Cardiac septum (tissue), 1 donor: ENCODE measurements around the gene KRTAP2-4. TPM values are rescaled to one million over a fixed set of nuclear protein-coding genes. Genes with fewer than 3 reads are reported as not detected.
"Not testable (repeated sequence)": the region's sequence is repeated elsewhere in the genome, so short reads cannot be mapped to it uniquely, and the experiment has no call there.

Experiments used
- DNase-seq: peaks from one replicate; pipeline ENCODE4 v3.0.0-alpha.2; 2020; ENCODE audit warnings: low spot score
- intact Hi-C: fragments of 100-400 bp; cut with DNase I; formaldehyde crosslinking; loops from one replicate; pipeline ENCODE4 v1.14.0; 2022
- long read RNA-seq: library from polyadenylated mRNA; unstranded; transcript quantifications from one replicate; pipeline ENCODE4 v2.0.0, GENCODE V29; 2021
- total RNA-seq: library from RNA; stranded (reverse); fragmentation: NEBNext Ultra II Directional; extraction: Animal tissue kit (Norgen Biotek cat#: 25700); gene quantifications from one replicate; pipeline ENCODE4 v1.2.1, GENCODE V29; 2021
- donor health status: DM: no; HTN: no; CAD: no.

KRTAP2-4 gene, protein sequence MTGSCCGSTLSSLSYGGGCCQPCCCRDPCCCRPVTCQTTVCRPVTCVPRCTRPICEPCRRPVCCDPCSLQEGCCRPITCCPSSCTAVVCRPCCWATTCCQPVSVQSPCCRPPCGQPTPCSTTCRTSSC
- not detected for total RNA-seq
- long read RNA-seq, result 0 reads

GRCh38 chr17:41065829-41066624 is at the start of gene KRTAP2-4:
Gene KRTAP2-4, minus strand, starts transcription at chr17:41065879. Its CDS starts 34 bp downstream, at chr17:41065845.
- intact Hi-C loops, result no loop called here
- DNase-seq, result no peak

- intact Hi-C loops, result no loop called here
- no peak for DNase-seq
Measured at GRCh38 chr17:41111151-41111885, 45.6 kb upstream of the KRTAP2-4 start.

GRCh38 chr17:41108728-41109386 is 43.2 kb upstream of the KRTAP2-4 start:
- intact Hi-C loops, DNase-seq: not testable (repeated sequence)

DNA sequence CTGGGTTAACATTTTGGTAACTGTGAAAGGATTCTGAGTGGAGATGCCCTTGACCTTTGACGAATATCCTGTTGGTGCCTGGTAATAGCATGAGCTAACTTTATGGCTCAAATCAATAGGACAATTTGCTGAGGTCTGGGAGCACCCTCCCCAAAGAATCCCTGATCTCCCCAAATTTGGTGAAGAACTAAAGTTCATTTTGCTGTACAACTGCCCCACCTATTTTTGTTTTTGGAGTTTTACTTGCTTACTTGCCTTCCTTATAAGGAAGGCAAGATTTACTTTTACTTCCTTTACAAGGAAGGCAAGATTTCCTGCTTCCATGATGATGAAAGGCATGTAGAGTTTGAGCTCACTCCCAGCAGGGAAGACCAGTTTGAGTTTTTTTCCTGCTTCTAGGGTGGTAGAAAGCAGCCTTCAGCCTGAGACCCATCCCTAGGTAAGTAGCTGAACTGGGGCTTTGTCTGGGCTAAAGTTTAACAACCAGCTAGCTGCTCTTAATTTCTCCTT is 42.3 kb upstream of the KRTAP2-4 start:
- intact Hi-C loops, result no loop called here
- DNase-seq, result no peak

GRCh38 chr17:41105347-41105746 is 39.7 kb upstream of the KRTAP2-4 start, which contains the start of gene KRTAP4-9:
Gene KRTAP4-9, plus strand, starts transcription at chr17:41105389. Its CDS starts 0 bp downstream, at chr17:41105389.
- DNase-seq, intact Hi-C loops: not testable (repeated sequence)

DNA sequence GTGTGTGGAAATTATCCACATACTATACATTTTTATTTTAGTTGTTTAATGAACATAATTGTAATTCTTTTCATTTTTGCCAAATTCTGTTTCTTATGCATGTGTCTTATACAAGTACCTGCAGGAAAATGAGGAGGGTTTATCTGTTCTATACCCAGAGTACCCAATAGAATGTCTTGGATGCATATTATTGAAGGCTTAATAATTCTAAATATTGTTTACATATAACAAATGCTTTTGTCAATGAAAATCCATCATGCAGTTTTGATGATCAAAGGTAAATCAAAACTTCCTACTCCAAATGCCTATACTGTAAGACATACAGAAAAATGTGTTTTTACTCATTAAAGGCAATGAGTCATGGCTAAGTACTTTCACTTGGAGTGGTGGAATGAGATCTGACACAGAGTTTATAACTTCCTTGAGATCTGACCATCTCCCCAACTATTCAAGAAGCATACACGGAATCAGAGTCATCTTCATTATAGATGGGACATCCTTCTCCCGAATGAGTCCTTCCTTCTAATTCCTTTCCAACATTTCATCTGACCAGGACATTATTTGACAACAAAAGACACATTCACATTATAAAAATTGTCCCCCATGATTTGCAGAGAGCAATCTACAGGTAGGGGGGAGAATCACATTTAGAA is 38.8 kb upstream of the KRTAP2-4 start:
- intact Hi-C loops, DNase-seq: not testable (repeated sequence)

GRCh38 chr17:41103896-41104295 is 38.2 kb upstream of the KRTAP2-4 start:
- intact Hi-C loops, result no loop called here
- DNase-seq, result no peak

- no peak for DNase-seq
- intact Hi-C loops, result no loop called here
Measured at GRCh38 chr17:41101586-41102259, 36.0 kb upstream of the KRTAP2-4 start, which contains the start of gene KRTAP4-16. Gene KRTAP4-16, minus strand, starts transcription at chr17:41102209. Its CDS starts 0 bp downstream, at chr17:41102209.

DNA sequence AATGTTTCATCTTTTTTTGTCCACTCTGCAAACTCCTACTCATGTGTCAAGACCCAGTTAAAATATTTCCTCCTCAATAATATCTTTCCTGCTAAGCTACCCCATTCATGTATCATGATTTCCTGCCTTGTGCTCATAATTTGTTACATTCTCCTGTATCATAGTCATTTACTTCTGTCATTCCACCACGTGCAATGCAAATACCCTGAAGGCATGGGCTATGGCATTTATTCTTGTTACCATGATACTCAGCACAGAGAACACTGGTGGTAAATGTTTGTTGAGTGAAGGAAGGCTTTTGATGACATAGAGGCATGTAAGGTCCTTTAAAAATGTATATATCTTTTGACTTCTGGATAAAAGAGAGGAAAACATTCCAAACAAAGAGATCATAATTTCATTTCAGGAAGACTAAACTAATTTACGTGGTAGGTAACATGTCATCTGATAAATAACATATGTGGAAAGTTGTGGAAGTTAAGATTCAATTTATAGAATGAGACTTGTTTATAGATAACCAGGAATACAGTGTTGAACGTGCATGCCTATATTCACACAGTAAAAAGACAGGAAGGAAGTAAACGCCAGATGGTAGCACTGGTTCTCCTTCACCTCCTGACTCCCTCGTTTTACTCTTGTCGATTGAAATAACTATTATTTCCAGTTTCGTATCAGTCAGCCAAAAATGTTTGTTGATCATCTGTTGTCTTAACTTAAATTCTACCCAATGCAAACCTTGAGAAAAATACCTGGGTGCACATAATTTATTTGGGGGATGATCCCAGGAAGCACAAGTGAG is 34.2 kb upstream of the KRTAP2-4 start:
- intact Hi-C loops, DNase-seq: not testable (repeated sequence)

DNA sequence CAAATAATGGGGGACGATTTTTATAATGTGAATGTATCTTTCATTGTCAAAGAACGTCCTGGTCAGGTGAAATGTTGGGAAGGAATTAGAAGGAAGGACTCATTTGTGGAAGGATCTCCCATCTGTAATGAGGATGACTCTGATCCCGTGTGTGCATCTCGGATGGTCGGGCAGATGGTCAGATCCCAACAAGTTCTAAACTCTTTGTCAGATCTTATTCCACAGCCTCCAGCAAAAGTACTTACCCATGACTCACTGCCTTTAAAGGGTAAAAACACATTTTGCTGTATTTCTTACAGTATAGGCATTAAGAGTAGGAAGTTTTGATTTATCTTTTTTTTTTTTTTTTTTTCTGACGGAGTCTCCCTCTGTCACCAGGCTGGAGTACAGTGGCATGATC is 32.8 kb upstream of the KRTAP2-4 start:
- no peak for DNase-seq

GRCh38 chr17:41098042-41098441 is 32.4 kb upstream of the KRTAP2-4 start, which contains the start of gene KRTAP4-8:
Gene KRTAP4-8, minus strand, starts transcription at chr17:41098142. Its CDS starts 58 bp downstream, at chr17:41098084.
- no peak for DNase-seq
- intact Hi-C loops, result no loop called here

More for the DNA sequence above, 32.8 kb upstream of the KRTAP2-4 start:
- intact Hi-C loops, result no loop called here

GRCh38 chr17:41096055-41096454 is 30.4 kb upstream of the KRTAP2-4 start:
- intact Hi-C loops, result no loop called here
- no peak for DNase-seq

GRCh38 chr17:41088760-41089352 is 23.2 kb upstream of the KRTAP2-4 start:
- DNase-seq, intact Hi-C loops: not testable (repeated sequence)

GRCh38 chr17:41084100-41084856 is 18.6 kb upstream of the KRTAP2-4 start, which contains the start of gene KRTAP4-7:
Gene KRTAP4-7, plus strand, starts transcription at chr17:41084150. Its CDS starts 57 bp downstream, at chr17:41084207.
- DNase-seq, intact Hi-C loops: not testable (repeated sequence)

DNA sequence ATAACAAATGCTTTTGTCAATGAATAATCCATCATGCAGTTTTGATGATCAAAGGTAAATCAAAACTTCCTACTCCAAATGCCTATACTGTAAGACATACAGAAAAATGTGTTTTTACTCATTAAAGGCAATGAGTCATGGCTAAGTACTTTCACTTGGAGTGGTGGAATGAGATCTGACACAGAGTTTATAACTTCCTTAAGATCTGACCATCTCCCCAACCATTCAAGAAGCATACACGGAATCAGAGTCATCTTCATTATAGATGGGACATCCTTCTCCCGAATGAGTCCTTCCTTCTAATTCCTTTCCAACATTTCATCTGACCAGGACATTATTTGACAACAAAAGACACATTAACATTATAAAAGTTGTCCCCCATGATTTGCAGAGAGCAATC is 17.7 kb upstream of the KRTAP2-4 start:
- DNase-seq, intact Hi-C loops: not testable (repeated sequence)

- no peak for DNase-seq
- intact Hi-C loops, result no loop called here
Measured at GRCh38 chr17:41082626-41083025, 16.9 kb upstream of the KRTAP2-4 start.
